Neural progenitor cell (in vitro differentiated cells): Measurements from ENCODE around the gene FAM89A.

Experiments
- EZH2 ChIP-seq: fragments of 200-600 bp; sonication (generic); IDR thresholded peaks from 2 replicates; pipeline ENCODE4 v1.6.1; 2017; ENCODE audit warnings: antibody characterized with exemption, mild to moderate bottlenecking, moderate library complexity
- TF ChIP-seq, protein P1 (sequence below): fragments of 200-600 bp; sonication (generic); IDR thresholded peaks from 2 replicates; pipeline ENCODE4 v1.5.1; 2017; ENCODE audit warnings: antibody characterized with exemption, mild to moderate bottlenecking

DNA sequence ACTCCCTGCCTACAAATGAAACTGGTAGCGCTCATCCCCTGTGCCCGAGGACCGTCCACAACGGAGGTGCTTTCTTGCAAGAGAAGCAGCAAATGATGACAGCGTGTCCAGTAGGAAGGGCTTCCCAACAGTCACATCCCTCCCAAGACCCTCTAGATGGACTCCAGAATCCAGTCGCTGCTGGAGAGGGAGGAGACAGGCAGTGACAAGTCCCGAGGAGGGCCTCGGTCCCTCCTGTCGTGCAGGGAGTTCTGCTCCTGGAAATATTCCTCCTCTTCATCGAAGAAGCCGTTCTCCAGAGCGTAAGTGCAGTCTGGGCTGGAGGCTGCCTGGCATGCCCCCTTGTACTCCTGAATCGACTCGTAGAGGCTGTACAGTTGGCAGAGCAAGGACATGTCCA, 20.3 kb downstream of the FAM89A start:
- TF ChIP-seq, protein P1, sequence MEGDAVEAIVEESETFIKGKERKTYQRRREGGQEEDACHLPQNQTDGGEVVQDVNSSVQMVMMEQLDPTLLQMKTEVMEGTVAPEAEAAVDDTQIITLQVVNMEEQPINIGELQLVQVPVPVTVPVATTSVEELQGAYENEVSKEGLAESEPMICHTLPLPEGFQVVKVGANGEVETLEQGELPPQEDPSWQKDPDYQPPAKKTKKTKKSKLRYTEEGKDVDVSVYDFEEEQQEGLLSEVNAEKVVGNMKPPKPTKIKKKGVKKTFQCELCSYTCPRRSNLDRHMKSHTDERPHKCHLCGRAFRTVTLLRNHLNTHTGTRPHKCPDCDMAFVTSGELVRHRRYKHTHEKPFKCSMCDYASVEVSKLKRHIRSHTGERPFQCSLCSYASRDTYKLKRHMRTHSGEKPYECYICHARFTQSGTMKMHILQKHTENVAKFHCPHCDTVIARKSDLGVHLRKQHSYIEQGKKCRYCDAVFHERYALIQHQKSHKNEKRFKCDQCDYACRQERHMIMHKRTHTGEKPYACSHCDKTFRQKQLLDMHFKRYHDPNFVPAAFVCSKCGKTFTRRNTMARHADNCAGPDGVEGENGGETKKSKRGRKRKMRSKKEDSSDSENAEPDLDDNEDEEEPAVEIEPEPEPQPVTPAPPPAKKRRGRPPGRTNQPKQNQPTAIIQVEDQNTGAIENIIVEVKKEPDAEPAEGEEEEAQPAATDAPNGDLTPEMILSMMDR, result no peak
- TF ChIP-seq EZH2, result no peak
